ENCODE measurements around the gene DAP3.
"Not testable (repeated sequence)": the region's sequence is repeated elsewhere in the genome, so short reads cannot be mapped to it uniquely, and the experiment has no call there.

DAP3 gene

DNA sequence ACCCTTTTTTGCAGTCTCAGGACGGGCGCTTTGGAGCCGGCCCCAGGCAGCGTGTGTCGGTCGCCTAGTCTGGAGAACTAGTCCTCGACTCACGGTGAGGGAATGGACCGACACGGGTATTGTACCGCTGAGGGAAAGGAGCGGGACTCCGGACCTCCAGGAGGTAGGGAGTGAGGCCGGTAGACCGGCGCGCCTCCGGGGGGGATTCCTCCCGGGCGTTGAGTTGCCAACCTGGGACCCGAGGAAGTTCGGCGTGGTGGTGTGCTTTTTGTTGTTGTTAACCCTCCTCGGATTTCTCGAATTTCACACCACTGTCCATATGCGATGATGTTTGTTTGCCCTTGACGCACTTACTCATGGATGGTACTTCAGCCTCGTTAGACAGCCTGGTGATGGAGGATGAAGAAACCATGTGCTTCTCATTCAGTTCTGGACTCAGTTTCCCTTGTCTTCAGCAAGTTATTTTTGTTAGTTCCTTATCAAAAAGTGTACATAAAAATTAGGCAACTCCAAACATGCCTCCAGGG, at the start of gene DAP3:
TSS of gene DAP3 (plus strand) at position 11 of the 527 bp plus-strand sequence. CDS start 20,689 bp downstream, outside the sequence.
- CTCF ChIA-PET: interaction anchor here (0.6 kb wide), 1 partner anchor 8 kb away, joined by 3 read pairs; no protein-coding TSS in a partner anchor
- H3K27ac ChIP-seq (ENCODE audit: extremely low read depth, low read depth, low read length): peak within 1 kb of the TSS; percentile 97
- POLR2A ChIA-PET; H3K9me3 ChIP-seq (ENCODE audit: control insufficient read depth, insufficient read depth, low read depth, low read length); H3K4me1 ChIP-seq (ENCODE audit: control insufficient read depth, insufficient read depth, low read length): not testable (repeated sequence)
- H3K36me3 ChIP-seq (ENCODE audit: control insufficient read depth in 2 of 2, insufficient read depth in 1 of 2, low read length in 2 of 2): peaks cover 5 to 26% of the 10 kb centered on the region in 2 experiments; a peak in 2 of 3 replicates
- peak within 1 kb of the TSS; percentile 91 for H3K4me3 ChIP-seq (ENCODE audit: low read depth, low read length)
- TF ChIP-seq ZNF561 (tag by site-specific recombination; IDR thresholded peaks at IDR 0.05; ENCODE audit: borderline replicate concordance): peak; percentile 73
- TF ChIP-seq ZNF335 (tag by site-specific recombination; conservative IDR thresholded peaks at IDR 0.05): peak; percentile 55
- TF ChIP-seq IKZF3 (tag by site-specific recombination; IDR thresholded peaks at IDR 0.05): 0 out of 2 replicates have a peak, but pooled peaks have one; percentile 1
- 0 out of 2 replicates have a peak, but pooled peaks have one; percentile 3 for TF ChIP-seq OSR2 (tag by site-specific recombination; IDR thresholded peaks at IDR 0.05)
- peak; percentile 39 for TF ChIP-seq ZNF600 (tag by site-specific recombination; IDR thresholded peaks at IDR 0.05)
- peak; percentile 29; the same call in 1 of the 2 replicates for TF ChIP-seq ZNF121 (tag by site-specific recombination; IDR thresholded peaks at IDR 0.05)
- peak; percentile 76 for TF ChIP-seq ZBTB11 (tag by site-specific recombination; conservative IDR thresholded peaks at IDR 0.05; ENCODE audit: low read depth)

GRCh38 chr1:155640367-155640766, 48.5 kb upstream of the DAP3 start:
- CTCF ChIA-PET: no interaction called here

More at GRCh38 chr1:155640367-155640766, 48.5 kb upstream of the DAP3 start:
- POLR2A ChIA-PET: interaction anchor here (0.7 kb wide), 1 partner anchor 472 kb away, joined by 3 read pairs; no protein-coding TSS in a partner anchor
- Histone ChIP-seq H3K27ac (ENCODE audit: extremely low read depth, low read depth, low read length) (no peak overlapping the region), H3K4me3 (ENCODE audit: low read depth, low read length) (no peak overlapping the region), H3K9me3 (ENCODE audit: control insufficient read depth, insufficient read depth, low read depth, low read length) (no peaks in the 10 kb centered on the region), H3K4me1 (ENCODE audit: control insufficient read depth, insufficient read depth, low read length) (no peaks in the 10 kb centered on the region), H3K36me3 (ENCODE audit: control insufficient read depth in 2 of 2, insufficient read depth in 1 of 2, low read length in 2 of 2) (no peaks in the 10 kb centered on the region)
- TF ChIP-seq YY1 (tag by site-specific recombination; IDR thresholded peaks at IDR 0.05) (no peak), ZFP41 (tag by site-specific recombination; IDR thresholded peaks at IDR 0.05; ENCODE audit: borderline replicate concordance) (no peak), GFI1B (tag by site-specific recombination; IDR thresholded peaks at IDR 0.05) (no peak), ZNF777 (tag by site-specific recombination; IDR thresholded peaks at IDR 0.05; ENCODE audit: borderline replicate concordance) (no peak), ZNF677 (tag by site-specific recombination; IDR thresholded peaks at IDR 0.05) (no peak), ZNF292 (tag by site-specific recombination; IDR thresholded peaks at IDR 0.05; ENCODE audit: borderline replicate concordance, low read depth) (no peak), ZNF274 (IDR thresholded peaks at IDR 0.05; ENCODE audit: low read length) (no peak), ZNF274 (tag by site-specific recombination; IDR thresholded peaks at IDR 0.05; ENCODE audit: borderline replicate concordance) (no peak), ZNF416 (tag by site-specific recombination; IDR thresholded peaks at IDR 0.05) (no peak), ZFHX2 (tag by site-specific recombination; conservative IDR thresholded peaks at IDR 0.05) (no peak), ZNF623 (tag by site-specific recombination; IDR thresholded peaks at IDR 0.05) (no peak), GLIS2 (tag by site-specific recombination; IDR thresholded peaks at IDR 0.05) (no peak), KLF1 (tag by site-specific recombination; IDR thresholded peaks at IDR 0.05) (no peak), GLI4 (tag by site-specific recombination; IDR thresholded peaks at IDR 0.05) (no peak), OVOL3 (tag by site-specific recombination; IDR thresholded peaks at IDR 0.05) (no peak), ZNF239 (tag by site-specific recombination; IDR thresholded peaks at IDR 0.05) (no peak)
- TF ChIP-seq, protein P1, sequence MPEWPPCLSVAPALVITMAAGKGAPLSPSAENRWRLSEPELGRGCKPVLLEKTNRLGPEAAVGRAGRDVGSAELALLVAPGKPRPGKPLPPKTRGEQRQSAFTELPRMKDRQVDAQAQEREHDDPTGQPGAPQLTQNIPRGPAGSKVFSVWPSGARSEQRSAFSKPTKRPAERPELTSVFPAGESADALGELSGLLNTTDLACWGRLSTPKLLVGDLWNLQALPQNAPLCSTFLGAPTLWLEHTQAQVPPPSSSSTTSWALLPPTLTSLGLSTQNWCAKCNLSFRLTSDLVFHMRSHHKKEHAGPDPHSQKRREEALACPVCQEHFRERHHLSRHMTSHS (tag by site-specific recombination; IDR thresholded peaks at IDR 0.05): no peak
- TF ChIP-seq, protein P2, sequence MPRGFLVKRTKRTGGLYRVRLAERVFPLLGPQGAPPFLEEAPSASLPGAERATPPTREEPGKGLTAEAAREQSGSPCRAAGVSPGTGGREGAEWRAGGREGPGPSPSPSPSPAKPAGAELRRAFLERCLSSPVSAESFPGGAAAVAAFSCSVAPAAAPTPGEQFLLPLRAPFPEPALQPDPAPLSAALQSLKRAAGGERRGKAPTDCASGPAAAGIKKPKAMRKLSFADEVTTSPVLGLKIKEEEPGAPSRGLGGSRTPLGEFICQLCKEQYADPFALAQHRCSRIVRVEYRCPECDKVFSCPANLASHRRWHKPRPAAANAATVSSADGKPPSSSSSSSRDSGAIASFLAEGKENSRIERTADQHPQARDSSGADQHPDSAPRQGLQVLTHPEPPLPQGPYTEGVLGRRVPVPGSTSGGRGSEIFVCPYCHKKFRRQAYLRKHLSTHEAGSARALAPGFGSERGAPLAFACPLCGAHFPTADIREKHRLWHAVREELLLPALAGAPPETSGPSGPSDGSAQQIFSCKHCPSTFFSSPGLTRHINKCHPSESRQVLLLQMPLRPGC (tag by site-specific recombination; IDR thresholded peaks at IDR 0.05): no peak
